ENCODE data around the gene SEMA3F. TPM values are rescaled to one million over a fixed set of nuclear protein-coding genes. Genes with fewer than 3 reads are reported as not detected.

SEMA3F gene
- total and polyA plus RNA-seq, 2 of the 4 experiments (the other 2 are of a cell fraction) = 7.3 to 23.3 TPM

- Histone ChIP-seq H3K14ac (replicated peaks; ENCODE audit: low read depth, low read length) (no peak overlapping the region), H3K4ac (ENCODE audit: low read depth, low read length) (no peak overlapping the region), H3K4me3 (ENCODE audit: insufficient read depth, low read depth, low read length) (no peak overlapping the region), H2BK120ac (ENCODE audit: low read depth, low read length) (no peak overlapping the region), H3K9me3 (ENCODE audit: control insufficient read depth, insufficient read depth, low read length) (no peaks in the 10 kb centered on the region), H2BK20ac (ENCODE audit: low read depth, low read length) (no peak overlapping the region), H3K18ac (ENCODE audit: low read depth, low read length) (no peak overlapping the region), H3K27me3 (ENCODE audit: control insufficient read depth, insufficient read depth, low read length) (no peaks in the 10 kb centered on the region), H2BK15ac (ENCODE audit: low read depth, low read length) (no peak overlapping the region), H3K4me1 (ENCODE audit: control insufficient read depth, insufficient read depth, low read length) (peaks cover 8% of the 10 kb centered on the region), H3K27ac (ENCODE audit: insufficient read depth, low read length) (no peak overlapping the region), H3K56ac (ENCODE audit: extremely low read depth, insufficient read depth, low read length) (no peak overlapping the region), H3K79me1 (ENCODE audit: low read depth in 1 of 2, low read length in 2 of 2) (no peaks in the 10 kb centered on the region), H3K36me3 (ENCODE audit: control insufficient read depth, insufficient read depth, low read length) (no peaks in the 10 kb centered on the region), H4K20me1 (ENCODE audit: insufficient read depth, low read length) (no peaks in the 10 kb centered on the region), H3K4me2 (ENCODE audit: low read depth, low read length) (no peak overlapping the region), H2AK9ac (replicated peaks; ENCODE audit: low read depth, low read length, poor library complexity) (no peak overlapping the region), H3K9me1 (ENCODE audit: insufficient read depth, low read length) (peaks cover 10% of the 10 kb centered on the region), H2AK5ac (ENCODE audit: low read depth, low read length) (no peak overlapping the region), H4K5ac (ENCODE audit: low read depth, low read length) (no peak overlapping the region), H4K91ac (ENCODE audit: insufficient read depth, low read depth, low read length) (no peak overlapping the region), H3K23ac (ENCODE audit: low read depth, low read length) (no peak overlapping the region), H2BK5ac (ENCODE audit: low read depth, low read length, poor library complexity, severe bottlenecking) (no peak overlapping the region), H3K9ac (ENCODE audit: low read depth, low read length) (no peak overlapping the region), H2AFZ (replicated peaks; ENCODE audit: low read length, poor library complexity) (no peak overlapping the region), H4K8ac (ENCODE audit: low read depth in 2 of 2, low read length in 2 of 2) (no peak overlapping the region)
- WGBS, 2 experiments (ENCODE audit: extremely low coverage in 2 of 2, insufficient read length in 1 of 2) = 80% methylated on average over 1 of the region's 3 CpGs; no CpG with 5 or more reads in 1 of the 2 experiments
- TF ChIP-seq RFX5 (IDR thresholded peaks at IDR 0.05; ENCODE audit: low read depth, low read length) = no peak
- TF ChIP-seq RAD21 (IDR thresholded peaks at IDR 0.05; ENCODE audit: low read length) = no peak
- TF ChIP-seq MAFK (IDR thresholded peaks at IDR 0.05; ENCODE audit: low read depth, low read length) = no peak
- TF ChIP-seq CTCF (conservative IDR thresholded peaks at IDR 0.05; ENCODE audit: low read depth, low read length) = no peak
- TF ChIP-seq ELK1 (IDR thresholded peaks at IDR 0.05; ENCODE audit: borderline replicate concordance, low read depth, low read length) = no peak
- TF ChIP-seq FOS (IDR thresholded peaks at IDR 0.05; ENCODE audit: low read depth, low read length) = no peak
- no peak for TF ChIP-seq RCOR1 (IDR thresholded peaks at IDR 0.05; ENCODE audit: insufficient replicate concordance, low read length)
- no peak for TF ChIP-seq SMC3 (IDR thresholded peaks at IDR 0.05; ENCODE audit: low read depth, low read length)
- TF ChIP-seq BHLHE40 (IDR thresholded peaks at IDR 0.05; ENCODE audit: low read depth, low read length) = no peak
- no peak for TF ChIP-seq CEBPB (IDR thresholded peaks at IDR 0.05; ENCODE audit: low read depth, low read length)
- intact Hi-C loops (cut with micrococcal nuclease) = no loop called here
- ChIA-PET POLR2A (ENCODE audit: unreplicated experiment) (no interaction called here), CTCF (no interaction called here)
- BruUV-seq (replicated peaks) = no TSS peak
- in situ Hi-C loops (cut with MboI; ENCODE audit: low sequenced_read_pairs) = no loop called here
- DNase-seq = no peak
- ATAC-seq (ENCODE audit: low read depth) = no peak
- dilution Hi-C loops (cut with HindIII; ENCODE audit: low sequenced_read_pairs, unreplicated experiment) = no loop called here
Measured at GRCh38 chr3:50146316-50146901, 8.7 kb upstream of the SEMA3F start.
